Sigmoid colon (tissue), 7 donors: ENCODE data around the gene SORCS2. TPM values are rescaled to one million over a fixed set of nuclear protein-coding genes. Genes with fewer than 3 reads are reported as not detected.

Source experiments
- DNase-seq: peaks from one replicate; pipeline ENCODE4 v3.0.0-alpha.2; 2019
- H3K27ac ChIP-seq, 4 donors: fragments of 200-600 bp; sonication (generic); one replicate each; pipeline ENCODE4 v1.5.1; 2016 to 2019; ENCODE audit warnings: mild to moderate bottlenecking in 1 of 4
- H3K27me3 ChIP-seq, 3 donors: fragments of 200-600 bp; sonication (generic); one replicate each; pipeline ENCODE4 v1.5.1; 2019; ENCODE audit warnings: mild to moderate bottlenecking in 1 of 3
- H3K36me3 ChIP-seq, 4 donors: fragments of 200-600 bp; sonication (generic); one replicate each; pipeline ENCODE4 v1.5.1; 2016 to 2019
- H3K4me1 ChIP-seq, 4 donors: fragments of 200-600 bp; sonication (generic); one replicate each; pipeline ENCODE4 v1.5.1; 2017 to 2019
- H3K4me3 ChIP-seq, 4 donors: fragments of 200-600 bp; sonication (generic); one replicate each; pipeline ENCODE4 v1.5.1; 2017 to 2019; ENCODE audit warnings: mild to moderate bottlenecking in 2 of 4, moderate library complexity in 1 of 4
- H3K9me3 ChIP-seq, 4 donors: fragments of 200-600 bp in 3 of 4; sonication (generic) in 3 of 4; one replicate each; pipeline versions ENCODE4 v1.5.1 to v1.6.1; 2013 to 2019
- CTCF ChIP-seq, 4 experiments: fragments of 450-650 bp in 3 of 4; fragments of 200-600 bp in 1 of 4; IDR thresholded peaks; one replicate each; pipeline ENCODE4 v1.5.1; 2016 to 2019; ENCODE audit warnings: antibody characterized with exemption in 4 of 4, mild to moderate bottlenecking in 3 of 4, moderate library complexity in 2 of 4
- EP300 ChIP-seq, 4 donors: sonication (generic); formaldehyde crosslinking; IDR thresholded peaks; one replicate each; pipeline ENCODE4 v1.6.1; 2017; ENCODE audit warnings: antibody characterized with exemption in 4 of 4
- POLR2A ChIP-seq, 2 donors: fragments of 450-650 bp; IDR thresholded peaks; one replicate each; pipeline ENCODE4 v1.6.1; 2016; ENCODE audit warnings: antibody characterized with exemption in 2 of 2, mild to moderate bottlenecking in 2 of 2, moderate library complexity in 2 of 2
- POLR2AphosphoS5 ChIP-seq, 4 donors: sonication (generic); formaldehyde crosslinking; IDR thresholded peaks; one replicate each; pipeline ENCODE4 v1.6.1; 2017; ENCODE audit warnings: antibody characterized with exemption in 4 of 4
- WGBS, 2 donors: extraction: QIAGEN DNeasy Blood & Tissue Kit; methylation state at CpG; one replicate each; pipeline ENCODE4 v1.1.7; 2013; 5-methylcytosine and 5-hydroxymethylcytosine counted together
- intact Hi-C: fragments of 100-400 bp; cut with DNase I; formaldehyde crosslinking; loops from one replicate; pipeline ENCODE4 v1.15.1; 2023
- polyA plus RNA-seq, 3 donors: library from polyadenylated mRNA; stranded (reverse); fragments of 200-250 nt; gene quantifications; one replicate each; pipeline ENCODE4 v1.2.3, GENCODE V29; 2013
- total RNA-seq, 4 donors: library from RNA; depleted of rRNA; stranded (reverse); fragments of >200 nt; gene quantifications; one replicate each; pipeline ENCODE4 v1.1.0, GENCODE V29; 2016
- donor health status: healthy with polysubstance abuse.
- donor health status: Bipolar disorder and iron deficiency.
- donor health status: healthy.

SORCS2 gene
- total and polyA plus RNA-seq, 7 donors, result 1.8 to 6.4 (median 3.9) TPM; not detected in 2

GRCh38 chr4:7625071-7625470 is 432.7 kb downstream of the SORCS2 start:
- no peak for TF ChIP-seq POLR2A (IDR thresholded peaks at IDR 0.05)
- no peak for TF ChIP-seq CTCF (IDR thresholded peaks at IDR 0.05)
- Histone ChIP-seq H3K27ac (no peak overlapping the region), H3K36me3 (no peaks in the 10 kb centered on the region), H3K27me3 (no peaks in the 10 kb centered on the region), H3K4me1 (peaks cover 0 to 8% (median 2%) of the 10 kb centered on the region in 4 donors), H3K9me3 (no peaks in the 10 kb centered on the region), H3K4me3 (no peak overlapping the region)
- DNase-seq, result no peak
- WGBS, 2 donors, result 53 to 67% methylated on average over 3 of the region's 3 CpGs
- intact Hi-C loops, result no loop called here

GRCh38 chr4:7626531-7626930 is 434.2 kb downstream of the SORCS2 start:
- intact Hi-C loops, result no loop called here
- 67 to 70% methylated on average over 7 of the region's 7 CpGs for WGBS, 2 donors
- no peak overlapping the region for H3K27ac ChIP-seq

GRCh38 chr4:7627251-7628250 is 435.2 kb downstream of the SORCS2 start:
- H3K36me3 ChIP-seq, result no peaks in the 10 kb centered on the region
- H3K4me3 ChIP-seq, result no peak overlapping the region
- H3K4me1 ChIP-seq, result peaks cover 0 to 23% (median 16%) of the 10 kb centered on the region in 4 donors
- H3K27ac ChIP-seq, result no peak overlapping the region
- H3K27me3 ChIP-seq, result no peaks in the 10 kb centered on the region
- 82 to 89% methylated on average over 18 of the region's 18 CpGs for WGBS, 2 donors
- TF ChIP-seq CTCF (IDR thresholded peaks at IDR 0.05) (no peak), POLR2AphosphoS5 (IDR thresholded peaks at IDR 0.05) (no peak), EP300 (IDR thresholded peaks at IDR 0.05) (no peak), POLR2A (IDR thresholded peaks at IDR 0.05) (no peak)
- no peaks in the 10 kb centered on the region for H3K9me3 ChIP-seq
- intact Hi-C loops, result no loop called here
- no peak for DNase-seq

More at GRCh38 chr4:7626531-7626930, 434.2 kb downstream of the SORCS2 start:
- DNase-seq, result no peak
- H3K4me1 ChIP-seq, result peaks cover 0 to 21% (median 16%) of the 10 kb centered on the region in 4 donors
- no peaks in the 10 kb centered on the region for H3K27me3 ChIP-seq
- TF ChIP-seq POLR2A (IDR thresholded peaks at IDR 0.05), result no peak
- no peak for TF ChIP-seq POLR2AphosphoS5 (IDR thresholded peaks at IDR 0.05)
- H3K4me3 ChIP-seq, result no peak overlapping the region
- H3K36me3 ChIP-seq, result no peaks in the 10 kb centered on the region
- H3K9me3 ChIP-seq, result no peaks in the 10 kb centered on the region

- intact Hi-C loops, result no loop called here
- H3K9me3 ChIP-seq, result no peaks in the 10 kb centered on the region
- WGBS, 2 donors, result 60 to 70% methylated on average over 10 of the region's 10 CpGs
These were observed 436.1 kb downstream of the SORCS2 start for GRCh38 chr4:7628432-7628831.

More at GRCh38 chr4:7628432-7628831, 436.1 kb downstream of the SORCS2 start:
- no peak for DNase-seq
- Histone ChIP-seq H3K27me3 (no peaks in the 10 kb centered on the region), H3K27ac (no peak overlapping the region), H3K36me3 (no peaks in the 10 kb centered on the region), H3K4me3 (no peak overlapping the region), H3K4me1 (peaks cover 0 to 23% (median 16%) of the 10 kb centered on the region in 4 donors)
- TF ChIP-seq CTCF (IDR thresholded peaks at IDR 0.05), result no peak
- TF ChIP-seq POLR2AphosphoS5 (IDR thresholded peaks at IDR 0.05), result no peak
- no peak for TF ChIP-seq POLR2A (IDR thresholded peaks at IDR 0.05)
- no peak for TF ChIP-seq EP300 (IDR thresholded peaks at IDR 0.05)
